H1 (cell line): ENCODE measurements around the gene SIK3. TPM values are rescaled to one million over a fixed set of nuclear protein-coding genes. Genes with fewer than 3 reads are reported as not detected.

Source experiments
- CTCF ChIA-PET: fragments of 300-600 bp; sonication (Branson Sonifier 250); formaldehyde crosslinking; loops from one replicate; lab custom pipeline; 2021; ENCODE audit not compliant: partially characterized antibody; lab: Charles Lee
- POLR2A ChIA-PET: fragments of 300-600 bp; sonication (Branson Sonifier 250); formaldehyde crosslinking; loops from one replicate; lab custom pipeline; 2021; ENCODE audit warnings: inconsistent platforms; ENCODE audit not compliant: partially characterized antibody; lab: Charles Lee
- DNase-seq, 2 experiments: peaks; one replicate each; pipeline versions ENCODE4 v3.0.0 to v3.0.0-alpha.2; 2010 to 2022; ENCODE audit warnings: low spot score in 2 of 2, low read depth in 1 of 2, mixed read lengths in 1 of 2
- FAIRE-seq: peaks from 2 replicates; lab custom pipeline; 2011; peaks lifted over from hg19 to GRCh38; lab: Jason Lieb, UNC
- H2AFZ ChIP-seq: 2 replicates; pipeline ENCODE4 v1.8.1; 2012; ENCODE audit warnings: low read length, inconsistent platforms
- H2AK5ac ChIP-seq: 2 replicates; pipeline ENCODE4 v1.6.1; 2013; ENCODE audit warnings: low read depth, low read length
- H2BK120ac ChIP-seq: replicated peaks from 2 replicates; pipeline ENCODE3; 2013; ENCODE audit warnings: low read depth, low read length, inconsistent platforms
- H2BK12ac ChIP-seq: 2 replicates; pipeline ENCODE4 v1.6.1; 2013; ENCODE audit warnings: low read depth, low read length
- H2BK15ac ChIP-seq: 2 replicates; pipeline ENCODE4 v1.6.1; 2013; ENCODE audit warnings: low read length
- H2BK20ac ChIP-seq: 2 replicates; pipeline ENCODE4 v1.6.1; 2013; ENCODE audit warnings: low read length
- H2BK5ac ChIP-seq: 2 replicates; pipeline ENCODE4 v1.6.1; 2013; ENCODE audit warnings: low read depth, low read length
- H3K14ac ChIP-seq: 2 replicates; pipeline ENCODE4 v1.6.1; 2013; ENCODE audit warnings: inconsistent platforms; ENCODE audit not compliant: insufficient read length
- H3K18ac ChIP-seq: 2 replicates; pipeline ENCODE4 v1.6.1; 2013; ENCODE audit warnings: low read length; ENCODE audit errors: extremely low read depth
- H3K23ac ChIP-seq: 2 replicates; pipeline ENCODE4 v1.6.1; 2013; ENCODE audit warnings: inconsistent platforms; ENCODE audit not compliant: insufficient read length
- H3K23me2 ChIP-seq: 2 replicates; pipeline ENCODE4 v1.6.1; 2013; ENCODE audit warnings: low read depth, low read length
- H3K27ac ChIP-seq: 2 replicates; pipeline ENCODE4 v1.6.1; 2011; ENCODE audit warnings: low read depth, low read length, inconsistent platforms
- H3K27me3 ChIP-seq, 4 experiments: replicated peaks in 1 of 4; 1 replicate in 1 of 4; 2 replicates in 3 of 4; pipeline versions ENCODE4 v1.6.1 to v1.8.1; 2011 to 2013; ENCODE audit warnings: low read length in 3 of 4, mild to moderate bottlenecking in 3 of 4, inconsistent platforms in 2 of 4, mixed read lengths in 2 of 4, moderate library complexity in 1 of 4; ENCODE audit not compliant: control insufficient read depth in 3 of 4, insufficient read depth in 3 of 4; ENCODE audit errors: extremely low read depth in 1 of 4
- H3K36me3 ChIP-seq, 4 experiments: 2 replicates each; pipeline versions ENCODE4 v1.6.1 to v1.8.1; 2011 to 2013; ENCODE audit warnings: mild to moderate bottlenecking in 4 of 4, low read length in 3 of 4, moderate library complexity in 2 of 4, control low read depth in 1 of 4, inconsistent platforms in 1 of 4; ENCODE audit not compliant: insufficient read depth in 4 of 4, control insufficient read depth in 2 of 4
- H3K4ac ChIP-seq: replicated peaks from 2 replicates; pipeline ENCODE3; 2013; ENCODE audit warnings: low read length, low read depth, mixed read lengths, inconsistent platforms; ENCODE audit not compliant: insufficient read length
- H3K4me1 ChIP-seq, 4 experiments: replicated peaks in 1 of 4; 1 replicate in 1 of 4; 2 replicates in 3 of 4; pipeline versions ENCODE4 v1.6.1 to v1.8.1; 2011 to 2013; ENCODE audit warnings: low read length in 3 of 4, inconsistent platforms in 2 of 4, mixed read lengths in 1 of 4; ENCODE audit not compliant: insufficient read depth in 4 of 4, control insufficient read depth in 3 of 4
- H3K4me2 ChIP-seq, 2 experiments: 2 replicates each; pipeline versions ENCODE4 v1.6.1 to v1.8.1; 2011 to 2013; ENCODE audit warnings: low read depth in 2 of 2, low read length in 2 of 2, control low read depth in 1 of 2, inconsistent platforms in 1 of 2, mild to moderate bottlenecking in 1 of 2; ENCODE audit not compliant: insufficient read depth in 1 of 2
- H3K4me3 ChIP-seq, 4 experiments: fragments of 200-600, 300-600 bp in 1 of 4; sonication (generic), shearing (Covaris generic), sonication (Bioruptor Twin) in 1 of 4; 2 replicates each; pipeline versions ENCODE4 v1.5.1 to v1.8.1; 2011 to 2016; ENCODE audit warnings: low read length in 4 of 4, low read depth in 3 of 4, control low read depth in 2 of 4, inconsistent platforms in 2 of 4, mild to moderate bottlenecking in 2 of 4, mixed read lengths in 1 of 4, moderate library complexity in 1 of 4; ENCODE audit not compliant: insufficient read depth in 2 of 4; ENCODE audit errors: extremely low read depth in 1 of 4
- H3K56ac ChIP-seq: replicated peaks from 2 replicates; pipeline ENCODE3; 2013; ENCODE audit warnings: low read depth, mild to moderate bottlenecking, mixed read lengths, low read length, inconsistent platforms; ENCODE audit not compliant: insufficient read length
- H3K79me1 ChIP-seq: 2 replicates; pipeline ENCODE4 v1.6.1; 2013; ENCODE audit warnings: low read depth, low read length, control low read depth
- H3K79me2 ChIP-seq, 2 experiments: 2 replicates each; pipeline versions ENCODE4 v1.6.1 to v1.8.1; 2012 to 2013; ENCODE audit warnings: low read length in 2 of 2, mild to moderate bottlenecking in 2 of 2, inconsistent platforms in 1 of 2; ENCODE audit not compliant: insufficient read depth in 2 of 2, control insufficient read depth in 1 of 2
- H3K9ac ChIP-seq, 4 experiments: replicated peaks in 1 of 4; 1 replicate in 1 of 4; 2 replicates in 3 of 4; pipeline versions ENCODE4 v1.6.1 to v1.8.1; 2011 to 2013; ENCODE audit warnings: low read depth in 3 of 4, low read length in 3 of 4, control low read depth in 2 of 4, mild to moderate bottlenecking in 2 of 4, moderate library complexity in 2 of 4, inconsistent platforms in 1 of 4; ENCODE audit errors: extremely low read depth in 1 of 4
- H3K9me3 ChIP-seq, 2 experiments: 2 replicates each; pipeline versions ENCODE4 v1.6.1 to v1.8.1; 2012 to 2013; ENCODE audit warnings: mild to moderate bottlenecking in 2 of 2, moderate library complexity in 2 of 2, control low read depth in 1 of 2, inconsistent platforms in 1 of 2, low read depth in 1 of 2, low read length in 1 of 2, mixed read lengths in 1 of 2; ENCODE audit not compliant: insufficient read depth in 2 of 2
- H4K20me1 ChIP-seq, 2 experiments: replicated peaks in 1 of 2; 2 replicates each; pipeline versions ENCODE3 to v1.8.1; 2011 to 2013; ENCODE audit warnings: inconsistent platforms in 2 of 2, low read length in 2 of 2, mild to moderate bottlenecking in 1 of 2; ENCODE audit not compliant: insufficient read depth in 2 of 2, control insufficient read depth in 1 of 2
- H4K5ac ChIP-seq: 2 replicates; pipeline ENCODE4 v1.6.1; 2013; ENCODE audit warnings: low read length, low read depth, mixed read lengths, inconsistent platforms; ENCODE audit not compliant: insufficient read length
- H4K8ac ChIP-seq: 2 replicates; pipeline ENCODE4 v1.8.0; 2013; ENCODE audit warnings: mild to moderate bottlenecking, moderate library complexity, low read length, inconsistent platforms; ENCODE audit not compliant: insufficient read depth; ENCODE audit errors: extremely low read depth
- H4K91ac ChIP-seq: replicated peaks from 2 replicates; pipeline ENCODE3; 2013; ENCODE audit warnings: low read length, mixed read lengths, inconsistent platforms; ENCODE audit not compliant: insufficient read length
- CEBPB ChIP-seq: IDR thresholded peaks from 2 replicates; pipeline ENCODE4 v1.6.1; 2012; ENCODE audit warnings: low read depth, low read length
- RAD21 ChIP-seq, 2 experiments: IDR thresholded peaks in 1 of 2; conservative IDR thresholded peaks in 1 of 2; 2 replicates each; pipeline ENCODE4 v1.6.1; 2011; ENCODE audit warnings: low read depth in 2 of 2, low read length in 2 of 2, improper control_type of control experiment in 1 of 2, inconsistent platforms in 1 of 2, mild to moderate bottlenecking in 1 of 2, moderate library complexity in 1 of 2
- WGBS, 2 experiments: shearing (Covaris generic) in 1 of 2; methylation state at CpG; one replicate each; pipeline versions ENCODE4 v1.1.6 to v1.1.7; 2013 to 2015; ENCODE audit warnings: low lambda C conversion rate in 2 of 2, mixed read lengths in 2 of 2, inconsistent platforms in 1 of 2, low coverage in 1 of 2, missing lambda C conversion rate in 1 of 2; ENCODE audit not compliant: insufficient replicate concordance in 2 of 2, insufficient coverage in 1 of 2, insufficient read length in 1 of 2; ENCODE audit errors: extremely low coverage in 1 of 2, missing lambda C conversion rate in 1 of 2; 5-methylcytosine and 5-hydroxymethylcytosine counted together
- polyA plus RNA-seq, 7 experiments: library from polyadenylated mRNA; depleted of rRNA in 3 of 7; stranded (reverse) in 5 of 7; unstranded in 2 of 7; fragments of >200 nt in 5 of 7; fragments of 200-250 nt in 2 of 7; gene quantifications; 1 replicate in 5 of 7; 2 replicates in 1 of 7; 4 replicates in 1 of 7; pipeline versions ENCODE4 v1.2.1 to v1.2.3, GENCODE V29; 2011 to 2013; ENCODE audit warnings: missing spikeins in 2 of 7, mixed read lengths in 2 of 7
- total RNA-seq: library from RNA; stranded (reverse); fragmentation: NEBNext Ultra II Directional; extraction: Animal tissue kit (Norgen Biotek cat#: 25700); gene quantifications from 2 replicates; pipeline ENCODE4 v1.2.1, GENCODE V29; 2021

The SIK3 gene
- total and polyA plus RNA-seq, 2 of the 8 experiments (the other 6 are each of a cell fraction or from before 2014, with no cell fraction given): 19.9 to 32.1 TPM

- H3K27ac ChIP-seq: no peak overlapping the region
- no peaks in the 10 kb centered on the region; the same call in 1 of the 2 replicates for H3K23me2 ChIP-seq
- WGBS, 2 experiments: 92% methylated on average over 4 of the region's 4 CpGs; no CpG with 5 or more reads in 1 of the 2 experiments
- no peak overlapping the region for H3K4ac ChIP-seq
- no peak overlapping the region for H2BK15ac ChIP-seq
- DNase-seq: no peak
- peaks cover 0 to under 1% of the 10 kb centered on the region in 2 experiments for H4K20me1 ChIP-seq
- TF ChIP-seq CEBPB: no peak
- TF ChIP-seq RAD21 (IDR thresholded peaks at IDR 0.05 in 1 of 2, conservative IDR thresholded peaks at IDR 0.05 in 1 of 2; ENCODE audit: low read depth in 2 of 2, low read length in 2 of 2): 0 out of 4 replicates have a peak, but pooled peaks have one; percentile 13 to 23
- peaks cover 0 to 58% of the 10 kb centered on the region in 2 experiments; a peak in 2 of 4 replicates for H3K79me2 ChIP-seq
- no peaks in the 10 kb centered on the region for H3K79me1 ChIP-seq
- H4K8ac ChIP-seq: no peak overlapping the region
- H3K4me2 ChIP-seq: no peak overlapping the region
- no peaks in the 10 kb centered on the region for H3K9me3 ChIP-seq
- no peak overlapping the region for H2BK5ac ChIP-seq
- no peaks in the 10 kb centered on the region for H3K36me3 ChIP-seq
- no peak overlapping the region for H2BK12ac ChIP-seq
- no peak overlapping the region for H4K91ac ChIP-seq
- H2BK20ac ChIP-seq: no peak overlapping the region
- no peak overlapping the region for H4K5ac ChIP-seq
- H2AK5ac ChIP-seq: no peak overlapping the region
- H3K4me1 ChIP-seq: peaks cover 0 to 7% (median 3%) of the 10 kb centered on the region in 4 experiments; a peak in 4 of 7 replicates
- POLR2A ChIA-PET: interaction anchor here (1.3 to 2.4 kb wide), 3 partner anchors 10 to 15 kb away, joined by 3 to 7 read pairs (median 4); no protein-coding TSS in a partner anchor
- no peaks in the 10 kb centered on the region for H3K27me3 ChIP-seq
- H3K18ac ChIP-seq: no peak overlapping the region
- FAIRE-seq: no peak
- H3K4me3 ChIP-seq: no peak overlapping the region
- no peak overlapping the region for H2AFZ ChIP-seq
- no peak overlapping the region for H3K9ac ChIP-seq
- H2BK120ac ChIP-seq: no peak overlapping the region
- H3K56ac ChIP-seq: no peak overlapping the region
- CTCF ChIA-PET: interaction anchor here (0.7 to 2.4 kb wide), 7 partner anchors 8 to 134 kb away, joined by 3 to 11 read pairs (median 5); no protein-coding TSS in a partner anchor
- H3K23ac ChIP-seq: no peak overlapping the region
- H3K14ac ChIP-seq: no peak overlapping the region
Observed at GRCh38 chr11:116972691-116973090, 125.5 kb downstream of the SIK3 start.
